Upper lobe of left lung (tissue), 4 donors: ENCODE data around the gene RPAP2.

Experiments
- POLR2A ChIP-seq, 4 donors: fragments of 450-650 bp; IDR thresholded peaks; one replicate each; pipeline ENCODE4 v1.5.1; 2016 to 2017; ENCODE audit warnings: antibody characterized with exemption in 4 of 4, mild to moderate bottlenecking in 2 of 4
- TF ChIP-seq, protein P1 (sequence below), 6 experiments: fragments of 450-650 bp in 4 of 6; fragments of 200-600 bp in 2 of 6; sonication (generic) in 2 of 6; IDR thresholded peaks; one replicate each; pipeline ENCODE4 v1.5.1; 2016 to 2019; ENCODE audit warnings: antibody characterized with exemption in 6 of 6

DNA sequence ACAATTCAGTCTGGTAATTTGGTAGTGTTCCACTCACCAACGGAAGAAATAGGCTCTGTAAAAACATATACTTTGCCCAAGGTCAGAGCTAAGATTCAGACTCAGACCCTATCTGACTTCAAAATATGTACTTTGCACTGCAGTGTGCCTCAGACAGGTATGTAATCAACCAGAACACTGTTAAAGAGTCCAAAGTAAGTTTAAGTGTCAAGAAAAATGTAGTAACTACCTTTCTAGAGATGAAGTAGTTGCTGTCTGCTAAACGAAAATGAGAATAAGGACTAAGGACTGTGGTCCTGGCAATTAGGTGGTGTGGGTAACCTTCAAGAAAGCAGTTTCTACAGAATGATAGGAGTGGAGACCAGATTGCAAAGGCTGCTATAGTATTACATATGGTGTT, 61.1 kb downstream of the RPAP2 start:
- TF ChIP-seq POLR2A (IDR thresholded peaks at IDR 0.05) = no peak
- TF ChIP-seq, protein P1, sequence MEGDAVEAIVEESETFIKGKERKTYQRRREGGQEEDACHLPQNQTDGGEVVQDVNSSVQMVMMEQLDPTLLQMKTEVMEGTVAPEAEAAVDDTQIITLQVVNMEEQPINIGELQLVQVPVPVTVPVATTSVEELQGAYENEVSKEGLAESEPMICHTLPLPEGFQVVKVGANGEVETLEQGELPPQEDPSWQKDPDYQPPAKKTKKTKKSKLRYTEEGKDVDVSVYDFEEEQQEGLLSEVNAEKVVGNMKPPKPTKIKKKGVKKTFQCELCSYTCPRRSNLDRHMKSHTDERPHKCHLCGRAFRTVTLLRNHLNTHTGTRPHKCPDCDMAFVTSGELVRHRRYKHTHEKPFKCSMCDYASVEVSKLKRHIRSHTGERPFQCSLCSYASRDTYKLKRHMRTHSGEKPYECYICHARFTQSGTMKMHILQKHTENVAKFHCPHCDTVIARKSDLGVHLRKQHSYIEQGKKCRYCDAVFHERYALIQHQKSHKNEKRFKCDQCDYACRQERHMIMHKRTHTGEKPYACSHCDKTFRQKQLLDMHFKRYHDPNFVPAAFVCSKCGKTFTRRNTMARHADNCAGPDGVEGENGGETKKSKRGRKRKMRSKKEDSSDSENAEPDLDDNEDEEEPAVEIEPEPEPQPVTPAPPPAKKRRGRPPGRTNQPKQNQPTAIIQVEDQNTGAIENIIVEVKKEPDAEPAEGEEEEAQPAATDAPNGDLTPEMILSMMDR (IDR thresholded peaks at IDR 0.05) = no peak
